Neuron (in vitro differentiated cells): Measurements from ENCODE around the gene LTO1.
"Not testable (repeated sequence)": the region's sequence is repeated elsewhere in the genome, so short reads cannot be mapped to it uniquely, and the experiment has no call there.

ENCODE experiments used
- H2AFZ ChIP-seq: one replicate; pipeline ENCODE4 v1.6.1; 2013; ENCODE audit warnings: low read depth, mild to moderate bottlenecking, inconsistent platforms, low read length, moderate library complexity
- H3K27me3 ChIP-seq: one replicate; pipeline ENCODE4 v1.6.1; 2013; ENCODE audit warnings: low read length; ENCODE audit not compliant: insufficient read depth
- H3K36me3 ChIP-seq: one replicate; pipeline ENCODE4 v1.6.1; 2013; ENCODE audit warnings: low read length; ENCODE audit not compliant: insufficient read depth
- H3K4me1 ChIP-seq: one replicate; pipeline ENCODE4 v1.6.1; 2013; ENCODE audit warnings: low read length; ENCODE audit not compliant: insufficient read depth
- H3K4me3 ChIP-seq: 2 replicates; pipeline ENCODE4 v1.5.1; 2013; ENCODE audit warnings: mild to moderate bottlenecking, low read length, moderate library complexity
- H3K9me3 ChIP-seq: one replicate; pipeline ENCODE4 v1.6.1; 2013; ENCODE audit warnings: low read length

LTO1 gene

GRCh38 chr11:69632900-69633299 lies 42.3 kb downstream of the LTO1 start:
- Histone ChIP-seq H3K4me3 (no peak overlapping the region), H3K36me3 (no peaks in the 10 kb centered on the region), H3K9me3 (peaks cover 3% of the 10 kb centered on the region), H3K27me3 (peaks cover 6% of the 10 kb centered on the region), H2AFZ (no peak overlapping the region), H3K4me1 (peaks cover 21% of the 10 kb centered on the region)

- Histone ChIP-seq H3K9me3 (peaks cover 3% of the 10 kb centered on the region), H3K4me1 (peaks cover 11% of the 10 kb centered on the region), H3K27me3 (peaks cover under 1% of the 10 kb centered on the region), H3K36me3 (no peaks in the 10 kb centered on the region), H3K4me3 (no peak overlapping the region), H2AFZ (no peak overlapping the region)
Measured at GRCh38 chr11:69630424-69630823, 44.7 kb downstream of the LTO1 start.

GRCh38 chr11:69630017-69630416 lies 45.1 kb downstream of the LTO1 start:
- Histone ChIP-seq H2AFZ (no peak overlapping the region), H3K36me3 (no peaks in the 10 kb centered on the region), H3K4me1 (peaks cover 7% of the 10 kb centered on the region), H3K9me3 (peaks cover 3% of the 10 kb centered on the region), H3K4me3 (no peak overlapping the region), H3K27me3 (no peaks in the 10 kb centered on the region)

- no peak overlapping the region for H2AFZ ChIP-seq
- no peaks in the 10 kb centered on the region for H3K4me1 ChIP-seq
- peaks cover 3% of the 10 kb centered on the region for H3K9me3 ChIP-seq
- no peaks in the 10 kb centered on the region for H3K27me3 ChIP-seq
- H3K4me3 ChIP-seq, result no peak overlapping the region
- H3K36me3 ChIP-seq, result no peaks in the 10 kb centered on the region
Measured at GRCh38 chr11:69627551-69627950, 47.6 kb downstream of the LTO1 start.

- no peak overlapping the region for H2AFZ ChIP-seq
Measured at GRCh38 chr11:69625476-69625875, 49.7 kb downstream of the LTO1 start.

GRCh38 chr11:69624293-69624692 lies 50.9 kb downstream of the LTO1 start:
- no peaks in the 10 kb centered on the region for H3K4me1 ChIP-seq
- H3K27me3 ChIP-seq, result no peaks in the 10 kb centered on the region
- no peak overlapping the region for H2AFZ ChIP-seq
- no peak overlapping the region for H3K4me3 ChIP-seq
- peaks cover 3% of the 10 kb centered on the region for H3K9me3 ChIP-seq
- no peaks in the 10 kb centered on the region for H3K36me3 ChIP-seq

More at GRCh38 chr11:69625476-69625875, 49.7 kb downstream of the LTO1 start:
- Histone ChIP-seq H3K27me3 (no peaks in the 10 kb centered on the region), H3K9me3 (peaks cover 3% of the 10 kb centered on the region), H3K4me3 (no peak overlapping the region), H3K36me3 (no peaks in the 10 kb centered on the region), H3K4me1 (no peaks in the 10 kb centered on the region)

- H3K36me3 ChIP-seq, H3K9me3 ChIP-seq, H2AFZ ChIP-seq, H3K4me1 ChIP-seq, H3K4me3 ChIP-seq, H3K27me3 ChIP-seq: not testable (repeated sequence)
Measured at GRCh38 chr11:69622097-69622681, 53.0 kb downstream of the LTO1 start.

GRCh38 chr11:69620683-69621290 lies 54.4 kb downstream of the LTO1 start:
- Histone ChIP-seq H3K27me3 (no peaks in the 10 kb centered on the region), H3K9me3 (no peaks in the 10 kb centered on the region), H3K4me1 (no peaks in the 10 kb centered on the region), H3K36me3 (no peaks in the 10 kb centered on the region), H2AFZ (no peak overlapping the region), H3K4me3 (no peak overlapping the region)

- H3K27me3 ChIP-seq, result no peaks in the 10 kb centered on the region
- no peaks in the 10 kb centered on the region for H3K9me3 ChIP-seq
- H2AFZ ChIP-seq, result no peak overlapping the region
- no peaks in the 10 kb centered on the region for H3K4me1 ChIP-seq
- no peaks in the 10 kb centered on the region for H3K36me3 ChIP-seq
- H3K4me3 ChIP-seq, result no peak overlapping the region
Measured at GRCh38 chr11:69618237-69618636, 56.9 kb downstream of the LTO1 start.

- Histone ChIP-seq H3K4me3 (no peak overlapping the region), H3K4me1 (no peaks in the 10 kb centered on the region), H3K27me3 (no peaks in the 10 kb centered on the region), H3K36me3 (no peaks in the 10 kb centered on the region), H2AFZ (no peak overlapping the region), H3K9me3 (no peaks in the 10 kb centered on the region)
Measured at GRCh38 chr11:69617682-69618081, 57.5 kb downstream of the LTO1 start.

- Histone ChIP-seq H3K36me3 (no peaks in the 10 kb centered on the region), H3K9me3 (no peaks in the 10 kb centered on the region), H2AFZ (no peak overlapping the region), H3K27me3 (no peaks in the 10 kb centered on the region), H3K4me3 (no peak overlapping the region), H3K4me1 (no peaks in the 10 kb centered on the region)
Measured at GRCh38 chr11:69617220-69617619, 57.9 kb downstream of the LTO1 start.
